Activated T-helper 2 cell treated with anti-CD3 and anti-CD28 coated beads, Interferon-gamma antibody, Interleukin-2, Interleukin-4, amounts not matched to agents 10 μg/mL and 5 μg/mL and 100 μg/mL, durations not matched to agents 14 hours and 24 hours and 36 hours (primary cell): ENCODE data around the gene EXTL1. TPM values are rescaled to one million over a fixed set of nuclear protein-coding genes. Genes with fewer than 3 reads are reported as not detected.

ENCODE experiments used
- DNase-seq: peaks from one replicate; pipeline ENCODE4 v3.0.0; 2021; ENCODE audit warnings: low spot score
- H3K27ac Mint-ChIP-seq: one replicate; pipeline ENCODE4 v1.8.0; 2021; ENCODE audit warnings: mixed read lengths
- H3K27me3 Mint-ChIP-seq: one replicate; pipeline ENCODE4 v1.8.0; 2021; ENCODE audit warnings: low read depth, mixed read lengths
- H3K36me3 Mint-ChIP-seq: one replicate; pipeline ENCODE4 v1.8.0; 2021; ENCODE audit warnings: low read depth, mixed read lengths
- H3K4me1 Mint-ChIP-seq: one replicate; pipeline ENCODE4 v1.8.0; 2021; ENCODE audit warnings: low read depth, mixed read lengths
- H3K4me3 Mint-ChIP-seq: one replicate; pipeline ENCODE4 v1.8.0; 2021; ENCODE audit warnings: low read depth, mild to moderate bottlenecking, moderate library complexity, mixed read lengths
- H3K9me3 Mint-ChIP-seq: one replicate; pipeline ENCODE4 v1.8.0; 2021; ENCODE audit warnings: mixed read lengths
- intact Hi-C: fragments of 100-400 bp; cut with micrococcal nuclease; formaldehyde crosslinking; loops from one replicate; pipeline ENCODE4 v1.15.1; 2023
- total RNA-seq: library from RNA; stranded (reverse); gene quantifications from 2 replicates; pipeline ENCODE4 v1.2.3, GENCODE V29; 2022

EXTL1 gene
- total RNA-seq, 1 donor from 2014 or later, result not detected

DNA sequence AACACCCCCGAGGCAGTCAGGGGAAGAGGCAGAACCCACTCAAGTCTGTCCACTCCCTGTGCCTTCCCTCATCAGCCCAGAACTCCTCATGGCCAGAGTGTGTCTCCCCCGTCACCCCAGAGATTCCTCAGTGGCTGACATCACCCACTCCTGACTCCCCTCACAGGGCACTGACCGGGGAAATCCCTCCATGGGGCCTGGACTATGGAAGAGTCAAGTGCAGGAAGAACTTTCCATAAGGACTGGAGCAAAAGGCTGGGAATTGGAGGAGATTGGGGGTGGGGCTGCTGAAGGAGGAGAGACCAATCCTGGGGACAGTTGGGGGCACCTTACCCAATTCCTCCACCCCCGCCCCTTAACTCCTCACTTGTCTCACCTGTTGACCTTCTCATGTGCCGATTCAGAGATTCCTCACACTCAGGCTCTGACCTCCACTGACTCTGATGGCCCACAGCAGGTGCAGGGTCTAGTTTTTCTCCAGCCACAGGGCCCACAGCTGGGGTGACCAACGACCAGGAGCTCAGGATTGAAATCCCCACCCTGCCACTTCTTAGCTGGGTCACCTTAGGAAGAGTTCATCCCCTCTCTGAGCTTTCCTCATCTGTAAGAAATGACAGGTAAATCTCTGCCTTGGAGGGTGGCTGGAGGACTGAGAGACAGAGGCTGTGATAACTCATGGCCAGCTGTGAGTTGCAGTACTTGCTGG, 481 bp upstream of the EXTL1 start:
- H3K36me3 Mint-ChIP-seq, result no peaks in the 10 kb centered on the region
- no peaks in the 10 kb centered on the region for H3K9me3 Mint-ChIP-seq
- H3K4me1 Mint-ChIP-seq, result peaks cover 11% of the 10 kb centered on the region
- H3K27ac Mint-ChIP-seq, result no peak overlapping the region
- intact Hi-C loops, result no loop called here
- H3K27me3 Mint-ChIP-seq, result peaks cover 2% of the 10 kb centered on the region
- no peak for DNase-seq
- no peak overlapping the region for H3K4me3 Mint-ChIP-seq

- peaks cover 2% of the 10 kb centered on the region for H3K27me3 Mint-ChIP-seq
- H3K36me3 Mint-ChIP-seq, result no peaks in the 10 kb centered on the region
- no peaks in the 10 kb centered on the region for H3K9me3 Mint-ChIP-seq
- no peak overlapping the region for H3K27ac Mint-ChIP-seq
- no peak for DNase-seq
- intact Hi-C loops, result no loop called here
- H3K4me3 Mint-ChIP-seq, result no peak overlapping the region
- peaks cover 11% of the 10 kb centered on the region for H3K4me1 Mint-ChIP-seq
Observed at GRCh38 chr1:26022404-26022779, 817 bp downstream of the EXTL1 start.

- peaks cover 5% of the 10 kb centered on the region for H3K27me3 Mint-ChIP-seq
- DNase-seq, result no peak
- no peaks in the 10 kb centered on the region for H3K36me3 Mint-ChIP-seq
- no peaks in the 10 kb centered on the region for H3K9me3 Mint-ChIP-seq
- intact Hi-C loops, result no loop called here
- no peak overlapping the region for H3K4me3 Mint-ChIP-seq
- no peak overlapping the region for H3K27ac Mint-ChIP-seq
- peaks cover 15% of the 10 kb centered on the region for H3K4me1 Mint-ChIP-seq
Observed at GRCh38 chr1:26023009-26023408, 1.4 kb downstream of the EXTL1 start.

GRCh38 chr1:26023826-26024225, 2.3 kb downstream of the EXTL1 start:
- H3K36me3 Mint-ChIP-seq, result no peaks in the 10 kb centered on the region
- H3K4me1 Mint-ChIP-seq, result peaks cover 15% of the 10 kb centered on the region
- no peaks in the 10 kb centered on the region for H3K9me3 Mint-ChIP-seq
- no peak overlapping the region for H3K4me3 Mint-ChIP-seq
- DNase-seq, result no peak
- no peak overlapping the region for H3K27ac Mint-ChIP-seq
- peaks cover 5% of the 10 kb centered on the region for H3K27me3 Mint-ChIP-seq
- intact Hi-C loops, result no loop called here

GRCh38 chr1:26025060-26025459, 3.5 kb downstream of the EXTL1 start:
- peaks cover 3% of the 10 kb centered on the region for H3K27me3 Mint-ChIP-seq
- H3K9me3 Mint-ChIP-seq, result no peaks in the 10 kb centered on the region
- H3K27ac Mint-ChIP-seq, result no peak overlapping the region
- peaks cover 8% of the 10 kb centered on the region for H3K4me1 Mint-ChIP-seq
- no peak for DNase-seq
- intact Hi-C loops, result no loop called here
- H3K4me3 Mint-ChIP-seq, result no peak overlapping the region
- no peaks in the 10 kb centered on the region for H3K36me3 Mint-ChIP-seq

DNA sequence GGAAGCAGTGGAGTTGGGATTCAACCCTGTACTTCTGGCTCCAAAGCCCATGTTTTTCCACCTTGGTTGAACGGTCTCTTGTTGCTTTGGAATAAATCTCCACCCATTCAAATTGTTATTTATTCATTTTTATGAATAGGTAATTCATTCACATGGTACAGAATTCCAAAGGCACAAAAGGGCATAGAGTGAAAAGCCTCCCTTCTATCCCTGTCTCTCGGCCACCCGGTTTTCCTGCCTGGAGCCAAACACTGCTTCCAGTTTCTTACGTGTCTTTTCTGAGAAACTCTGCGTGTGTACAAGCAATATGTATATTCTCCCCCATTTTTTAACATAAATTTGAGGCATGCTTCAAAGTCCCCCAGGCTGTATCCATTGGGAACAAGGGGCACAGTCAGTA, 3.9 kb downstream of the EXTL1 start:
- no peak overlapping the region for H3K27ac Mint-ChIP-seq
- peaks cover 3% of the 10 kb centered on the region for H3K27me3 Mint-ChIP-seq
- H3K9me3 Mint-ChIP-seq, result no peaks in the 10 kb centered on the region
- H3K4me3 Mint-ChIP-seq, result no peak overlapping the region
- intact Hi-C loops, result no loop called here
- DNase-seq, result no peak
- no peaks in the 10 kb centered on the region for H3K36me3 Mint-ChIP-seq
- peaks cover 4% of the 10 kb centered on the region for H3K4me1 Mint-ChIP-seq

DNA sequence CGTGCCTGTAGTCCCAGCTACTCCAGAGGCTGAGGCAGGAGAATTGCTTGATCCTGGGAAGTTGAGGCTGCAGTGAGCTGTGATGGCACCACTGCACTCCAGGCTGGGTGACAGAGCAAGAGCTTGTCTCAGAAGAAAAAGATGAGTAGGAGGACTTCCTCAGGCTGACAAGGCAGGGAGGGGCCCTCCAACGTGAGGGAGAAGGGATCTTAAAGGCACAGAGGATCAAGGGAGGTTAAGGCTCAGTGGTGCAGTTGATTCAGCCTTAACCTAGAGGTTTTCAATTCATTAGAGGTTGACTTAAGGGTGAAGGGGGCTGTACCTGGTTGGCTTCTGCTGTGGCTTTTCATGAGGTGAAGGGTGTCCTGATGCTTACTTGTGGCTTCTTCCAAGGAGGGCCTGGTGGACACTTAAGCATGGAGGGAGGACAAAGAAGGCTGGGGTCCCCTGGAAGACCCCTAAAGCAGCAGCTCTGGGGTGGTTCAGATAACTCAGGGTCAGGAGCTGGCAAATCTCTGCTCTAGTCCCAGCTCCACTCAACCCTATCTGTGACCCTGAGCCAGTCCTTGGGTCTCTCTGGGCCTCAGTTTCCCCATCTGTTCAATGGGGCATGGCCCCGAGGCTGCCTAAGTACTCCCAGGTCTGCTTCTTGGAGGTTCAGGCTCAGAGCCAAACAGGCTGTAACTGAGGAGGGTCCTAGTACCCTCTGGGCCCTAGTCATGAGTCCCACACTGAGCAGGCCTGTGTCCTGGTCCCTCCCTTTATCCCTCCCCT, 6.3 kb downstream of the EXTL1 start:
- peaks cover 16% of the 10 kb centered on the region for H3K27me3 Mint-ChIP-seq
- no peaks in the 10 kb centered on the region for H3K36me3 Mint-ChIP-seq
- H3K9me3 Mint-ChIP-seq, result no peaks in the 10 kb centered on the region
- intact Hi-C loops, result no loop called here
- H3K27ac Mint-ChIP-seq, result no peak overlapping the region
- no peak overlapping the region for H3K4me3 Mint-ChIP-seq
- peaks cover 4% of the 10 kb centered on the region for H3K4me1 Mint-ChIP-seq
- no peak for DNase-seq

DNA sequence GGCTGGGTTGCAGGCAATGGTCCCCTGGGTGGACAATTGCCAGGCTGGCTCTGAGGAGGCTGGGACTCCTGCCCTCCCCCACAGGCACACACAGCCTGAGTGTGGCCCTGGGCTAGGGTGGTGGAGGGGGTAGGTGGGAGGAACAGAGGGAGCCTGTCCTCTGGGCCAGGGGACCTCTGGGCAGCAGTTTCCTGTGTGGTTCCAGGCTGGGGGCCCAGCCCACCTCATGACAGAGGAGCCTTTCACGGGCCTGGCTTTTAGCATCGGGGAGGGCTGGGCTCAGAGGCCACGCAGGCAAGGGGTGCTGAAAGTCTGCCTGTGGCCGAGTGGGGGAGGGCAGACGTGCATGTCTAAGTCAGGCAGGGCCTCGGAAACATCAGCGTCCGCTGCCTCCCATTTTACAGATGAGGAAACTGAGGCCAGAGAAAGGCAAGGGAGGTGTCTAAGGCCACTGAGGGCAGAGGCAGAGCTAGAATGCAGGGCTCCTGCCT, 7.0 kb downstream of the EXTL1 start:
- Mint-ChIP-seq H3K4me3 (no peak overlapping the region), H3K4me1 (peaks cover 4% of the 10 kb centered on the region), H3K9me3 (no peaks in the 10 kb centered on the region), H3K27ac (no peak overlapping the region), H3K27me3 (peaks cover 16% of the 10 kb centered on the region), H3K36me3 (no peaks in the 10 kb centered on the region)
- no peak for DNase-seq
- intact Hi-C loops, result no loop called here

- peaks cover 21% of the 10 kb centered on the region for H3K27me3 Mint-ChIP-seq
- no peaks in the 10 kb centered on the region for H3K9me3 Mint-ChIP-seq
- no peak overlapping the region for H3K27ac Mint-ChIP-seq
- H3K4me1 Mint-ChIP-seq, result peaks cover 4% of the 10 kb centered on the region
- H3K4me3 Mint-ChIP-seq, result no peak overlapping the region
- intact Hi-C loops, result no loop called here
- no peaks in the 10 kb centered on the region for H3K36me3 Mint-ChIP-seq
- DNase-seq, result no peak
Observed at GRCh38 chr1:26029054-26029863, 7.7 kb downstream of the EXTL1 start.

DNA sequence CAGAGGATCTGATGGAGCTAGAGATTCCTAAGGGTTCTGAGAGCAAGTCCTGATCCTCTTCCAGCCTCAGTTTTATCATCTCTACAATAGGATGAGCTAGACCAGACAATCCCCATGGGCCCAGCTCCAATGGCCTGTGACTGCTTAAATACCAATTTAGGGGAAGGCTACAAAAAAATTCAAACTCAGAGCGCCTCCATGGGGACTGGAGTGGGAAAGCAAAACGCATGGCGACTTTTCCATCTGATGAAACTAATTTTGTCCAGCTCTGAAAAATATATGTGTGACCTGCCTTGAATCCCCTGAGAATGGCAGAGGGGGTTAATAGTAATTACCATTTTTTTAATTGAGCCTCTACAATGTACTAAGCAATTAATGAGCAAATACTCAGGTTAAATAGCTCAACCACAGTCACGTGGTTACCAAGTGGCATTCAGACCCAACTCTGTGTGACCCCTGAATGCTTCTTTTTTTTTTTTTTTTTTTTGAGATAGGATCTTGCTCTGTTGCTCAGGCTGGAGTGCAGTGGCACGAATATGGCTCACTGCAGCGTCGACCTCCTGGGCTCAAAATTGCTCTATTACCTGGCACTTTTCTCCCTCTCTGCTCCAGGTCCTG, 8.4 kb downstream of the EXTL1 start:
- H3K27ac Mint-ChIP-seq, result no peak overlapping the region
- H3K36me3 Mint-ChIP-seq, result no peaks in the 10 kb centered on the region
- H3K27me3 Mint-ChIP-seq, result peaks cover 25% of the 10 kb centered on the region
- peaks cover 11% of the 10 kb centered on the region for H3K4me1 Mint-ChIP-seq
- intact Hi-C loops, result no loop called here
- H3K4me3 Mint-ChIP-seq, result no peak overlapping the region
- no peak for DNase-seq
- H3K9me3 Mint-ChIP-seq, result no peaks in the 10 kb centered on the region

GRCh38 chr1:26031196-26031595, 9.6 kb downstream of the EXTL1 start:
- H3K9me3 Mint-ChIP-seq, result no peaks in the 10 kb centered on the region
- peaks cover 27% of the 10 kb centered on the region for H3K27me3 Mint-ChIP-seq
- H3K27ac Mint-ChIP-seq, result no peak overlapping the region
- H3K4me1 Mint-ChIP-seq, result peaks cover 14% of the 10 kb centered on the region
- intact Hi-C loops, result no loop called here
- no peaks in the 10 kb centered on the region for H3K36me3 Mint-ChIP-seq
- no peak overlapping the region for H3K4me3 Mint-ChIP-seq
- DNase-seq, result no peak

- Mint-ChIP-seq H3K36me3 (no peaks in the 10 kb centered on the region), H3K9me3 (no peaks in the 10 kb centered on the region), H3K27ac (no peak overlapping the region), H3K4me1 (peaks cover 14% of the 10 kb centered on the region), H3K4me3 (no peak overlapping the region), H3K27me3 (peaks cover 27% of the 10 kb centered on the region)
- intact Hi-C loops, result no loop called here
- DNase-seq, result no peak
Observed at GRCh38 chr1:26031611-26032220, 10.1 kb downstream of the EXTL1 start.
